Neural crest cell (in vitro differentiated cells): ENCODE data around the gene CPVL. TPM values are rescaled to one million over a fixed set of nuclear protein-coding genes. Genes with fewer than 3 reads are reported as not detected.
"Not testable (repeated sequence)": the region's sequence is repeated elsewhere in the genome, so short reads cannot be mapped to it uniquely, and the experiment has no call there.

Experiments
- DNase-seq: peaks from one replicate; pipeline ENCODE4 v3.0.0; 2021; ENCODE audit warnings: low read depth, mixed read lengths, low spot score
- H3K27ac Mint-ChIP-seq: one replicate; pipeline ENCODE4 v1.8.0; 2021; ENCODE audit warnings: mild to moderate bottlenecking, mixed read lengths; ENCODE audit not compliant: unreplicated experiment
- H3K27me3 Mint-ChIP-seq: 2 replicates; pipeline ENCODE4 v1.8.0; 2021; ENCODE audit warnings: low read depth, mild to moderate bottlenecking, mixed read lengths
- H3K36me3 Mint-ChIP-seq: 2 replicates; pipeline ENCODE4 v1.8.0; 2021; ENCODE audit warnings: low read depth, mild to moderate bottlenecking, mixed read lengths
- H3K4me1 Mint-ChIP-seq: 2 replicates; pipeline ENCODE4 v1.8.0; 2021; ENCODE audit warnings: mixed read lengths
- H3K4me3 Mint-ChIP-seq: one replicate; pipeline ENCODE4 v1.8.0; 2021; ENCODE audit warnings: mild to moderate bottlenecking, mixed read lengths
- H3K9me3 Mint-ChIP-seq: 2 replicates; pipeline ENCODE4 v1.8.0; 2021; ENCODE audit warnings: mixed read lengths
- total RNA-seq: library from RNA; stranded (reverse); gene quantifications from 2 replicates; pipeline ENCODE4 v1.2.1, GENCODE V29; 2021
- TF ChIP-seq, protein P1 (sequence below): fragments of 200-600 bp; sonication (generic); conservative IDR thresholded peaks from 2 replicates; pipeline ENCODE4 v1.5.0; 2021; ENCODE audit warnings: antibody characterized with exemption, mild to moderate bottlenecking

Gene CPVL
- total RNA-seq, 1 donor from 2014 or later = 31.3 TPM

GRCh38 chr7:29115130-29115687, 31.1 kb downstream of the CPVL start:
- Mint-ChIP-seq H3K4me1 (peaks cover 15% of the 10 kb centered on the region), H3K4me3 (no peak overlapping the region), H3K27ac (no peak overlapping the region), H3K27me3 (no peaks in the 10 kb centered on the region), H3K36me3 (peaks cover 4% of the 10 kb centered on the region), H3K9me3 (no peaks in the 10 kb centered on the region)
- DNase-seq = no peak
- TF ChIP-seq, protein P1, sequence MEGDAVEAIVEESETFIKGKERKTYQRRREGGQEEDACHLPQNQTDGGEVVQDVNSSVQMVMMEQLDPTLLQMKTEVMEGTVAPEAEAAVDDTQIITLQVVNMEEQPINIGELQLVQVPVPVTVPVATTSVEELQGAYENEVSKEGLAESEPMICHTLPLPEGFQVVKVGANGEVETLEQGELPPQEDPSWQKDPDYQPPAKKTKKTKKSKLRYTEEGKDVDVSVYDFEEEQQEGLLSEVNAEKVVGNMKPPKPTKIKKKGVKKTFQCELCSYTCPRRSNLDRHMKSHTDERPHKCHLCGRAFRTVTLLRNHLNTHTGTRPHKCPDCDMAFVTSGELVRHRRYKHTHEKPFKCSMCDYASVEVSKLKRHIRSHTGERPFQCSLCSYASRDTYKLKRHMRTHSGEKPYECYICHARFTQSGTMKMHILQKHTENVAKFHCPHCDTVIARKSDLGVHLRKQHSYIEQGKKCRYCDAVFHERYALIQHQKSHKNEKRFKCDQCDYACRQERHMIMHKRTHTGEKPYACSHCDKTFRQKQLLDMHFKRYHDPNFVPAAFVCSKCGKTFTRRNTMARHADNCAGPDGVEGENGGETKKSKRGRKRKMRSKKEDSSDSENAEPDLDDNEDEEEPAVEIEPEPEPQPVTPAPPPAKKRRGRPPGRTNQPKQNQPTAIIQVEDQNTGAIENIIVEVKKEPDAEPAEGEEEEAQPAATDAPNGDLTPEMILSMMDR = no peak

DNA sequence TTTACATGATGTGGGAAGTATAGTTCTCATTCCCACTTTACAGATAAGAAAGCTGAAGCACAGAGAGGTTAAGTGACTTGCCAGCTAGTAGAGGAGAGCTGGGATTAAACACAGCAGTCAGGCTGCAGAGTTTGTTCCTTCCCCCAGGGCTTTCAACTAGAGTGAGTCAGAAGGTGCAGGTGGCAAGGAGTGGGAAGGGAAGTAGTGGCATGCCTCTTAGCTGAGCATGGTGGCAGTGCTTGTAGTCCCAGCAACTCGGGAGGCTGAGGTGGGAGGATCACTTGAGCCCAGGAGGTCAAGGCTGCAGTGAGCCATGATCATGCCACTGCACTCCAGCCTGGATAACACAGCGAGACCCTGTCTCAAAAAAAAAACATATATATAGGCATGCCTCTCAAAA, 32.1 kb downstream of the CPVL start:
- not testable (repeated sequence) for H3K9me3 Mint-ChIP-seq, H3K27me3 Mint-ChIP-seq, H3K36me3 Mint-ChIP-seq, H3K27ac Mint-ChIP-seq, DNase-seq, H3K4me3 Mint-ChIP-seq
- H3K4me1 Mint-ChIP-seq = peaks cover 15% of the 10 kb centered on the region

GRCh38 chr7:29113384-29114102, 32.8 kb downstream of the CPVL start:
- Mint-ChIP-seq H3K27me3 (no peaks in the 10 kb centered on the region), H3K36me3 (peaks cover 4% of the 10 kb centered on the region), H3K27ac (no peak overlapping the region), H3K9me3 (no peaks in the 10 kb centered on the region), H3K4me3 (no peak overlapping the region), H3K4me1 (peaks cover 15% of the 10 kb centered on the region)
- no peak for DNase-seq
- TF ChIP-seq, protein P1 = peak; percentile 53

- Mint-ChIP-seq H3K4me3 (no peak overlapping the region), H3K9me3 (no peaks in the 10 kb centered on the region), H3K27ac (no peak overlapping the region), H3K36me3 (peaks cover 4% of the 10 kb centered on the region), H3K4me1 (peaks cover 15% of the 10 kb centered on the region), H3K27me3 (no peaks in the 10 kb centered on the region)
- DNase-seq = no peak
- TF ChIP-seq, protein P1 = no peak
Observed at GRCh38 chr7:29112721-29113120, 33.6 kb downstream of the CPVL start.

DNA sequence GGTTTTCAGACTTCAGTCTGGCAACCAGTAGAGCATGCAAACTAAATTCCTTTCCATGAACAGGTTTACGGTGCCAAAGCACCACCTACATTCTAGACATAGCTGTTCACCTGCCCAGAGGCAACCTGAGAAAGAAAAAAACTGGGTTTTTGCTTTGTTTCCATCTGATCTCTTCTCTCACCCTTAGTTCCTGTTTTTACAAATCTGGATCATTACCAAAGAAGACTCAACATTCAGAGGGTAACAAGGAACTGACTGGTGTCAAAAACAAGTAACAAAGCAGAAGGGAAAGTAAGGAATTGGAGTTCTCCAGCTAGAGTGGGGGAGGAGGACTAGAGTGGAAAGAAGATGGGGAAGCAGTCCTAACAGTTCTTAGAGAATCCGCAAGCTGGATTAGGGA, 36.4 kb downstream of the CPVL start:
- H3K27me3 Mint-ChIP-seq = no peaks in the 10 kb centered on the region
- TF ChIP-seq, protein P1 = no peak
- H3K27ac Mint-ChIP-seq = no peak overlapping the region
- no peak overlapping the region for H3K4me3 Mint-ChIP-seq
- peaks cover 4% of the 10 kb centered on the region for H3K36me3 Mint-ChIP-seq
- no peaks in the 10 kb centered on the region for H3K9me3 Mint-ChIP-seq
- DNase-seq = no peak
- H3K4me1 Mint-ChIP-seq = peaks cover 18% of the 10 kb centered on the region

GRCh38 chr7:29109358-29109757, 37.0 kb downstream of the CPVL start:
- H3K4me1 Mint-ChIP-seq = peaks cover 18% of the 10 kb centered on the region
- H3K4me3 Mint-ChIP-seq = no peak overlapping the region
- peak overlapping the region; percentile 36 for H3K27ac Mint-ChIP-seq
- H3K27me3 Mint-ChIP-seq = no peaks in the 10 kb centered on the region
- TF ChIP-seq, protein P1 = no peak
- no peaks in the 10 kb centered on the region for H3K9me3 Mint-ChIP-seq
- H3K36me3 Mint-ChIP-seq = peaks cover 4% of the 10 kb centered on the region
- DNase-seq = no peak
